GM18907 (cell line): ENCODE measurements around the gene ITLN2.
"Not testable (repeated sequence)": the region's sequence is repeated elsewhere in the genome, so short reads cannot be mapped to it uniquely, and the experiment has no call there.

Experiments
- ATAC-seq: cut with Tn5 transposase; IDR thresholded peaks from one replicate; pipeline ENCODE4 v1.9.1; 2021; ENCODE audit warnings: mild to moderate bottlenecking, moderate library complexity; ENCODE audit not compliant: unreplicated experiment

ITLN2 gene

DNA sequence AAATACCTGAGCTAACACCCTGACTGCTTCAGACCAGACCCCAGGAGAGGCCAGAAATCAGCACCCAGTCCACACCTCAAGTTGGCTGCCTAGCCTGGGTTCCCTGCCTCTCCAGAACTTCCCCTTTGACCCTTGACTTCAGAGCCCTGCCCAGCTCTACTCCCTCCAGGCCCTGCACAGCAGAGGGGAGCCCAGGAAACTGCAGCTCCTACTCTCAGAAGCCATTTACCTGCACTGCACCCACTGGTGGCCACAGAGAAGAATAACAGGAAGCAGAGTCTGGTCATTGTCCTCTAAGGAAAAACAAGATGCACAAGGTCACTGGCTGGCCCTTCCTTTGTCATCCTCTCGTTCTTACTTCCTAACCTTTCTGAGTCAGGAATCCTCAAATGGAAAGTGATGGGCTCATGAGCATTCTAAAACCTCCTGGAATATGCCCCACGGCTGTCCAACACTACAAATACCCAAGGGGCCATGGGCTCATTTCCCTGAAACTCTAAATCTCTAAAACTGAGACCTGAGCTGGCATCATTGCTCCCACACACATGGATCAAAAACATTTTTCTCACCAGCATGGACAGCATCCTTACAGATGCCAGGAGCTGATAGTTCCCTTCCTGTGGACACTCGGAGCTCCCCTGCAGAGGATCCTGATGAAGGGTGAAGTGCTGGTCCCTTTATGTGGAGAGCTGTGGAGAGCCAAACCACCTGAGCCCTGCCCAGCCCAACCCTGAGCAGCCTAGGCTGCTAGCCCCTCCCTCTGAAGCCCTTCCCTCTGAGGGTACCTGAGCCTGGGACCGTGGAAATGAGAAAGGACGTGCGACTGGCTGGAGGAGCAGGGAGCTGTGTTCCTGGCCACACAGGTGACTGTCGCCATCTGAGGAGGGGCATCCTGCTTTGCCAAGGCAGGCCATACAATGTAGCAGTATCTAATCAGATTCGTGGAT lies at the start of gene ITLN2:
ITLN2 (minus strand) TSS at position 652 of the 947 bp plus-strand sequence; CDS start at position 584, 68 bp downstream.
- ATAC-seq = peak; percentile 73

DNA sequence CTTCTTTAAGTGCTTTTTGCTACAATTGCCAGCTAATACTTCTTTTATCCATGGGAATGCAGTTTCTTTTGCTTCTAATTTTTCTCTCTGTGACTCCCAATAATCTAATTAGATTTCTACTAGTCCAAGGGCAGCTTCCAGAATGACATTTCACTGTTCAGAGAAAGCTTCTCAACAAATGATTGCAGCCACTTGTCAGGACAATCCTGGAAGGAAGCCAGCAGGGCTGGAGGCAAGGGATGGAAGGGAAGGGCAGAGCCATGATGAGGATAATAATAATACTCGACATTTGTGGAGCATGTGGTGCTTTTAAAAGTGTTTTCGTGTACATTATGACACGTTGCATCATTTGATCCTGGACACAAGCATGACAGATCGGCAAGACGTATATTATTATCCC lies 46.9 kb upstream of the ITLN2 start:
- ATAC-seq = no peak

DNA sequence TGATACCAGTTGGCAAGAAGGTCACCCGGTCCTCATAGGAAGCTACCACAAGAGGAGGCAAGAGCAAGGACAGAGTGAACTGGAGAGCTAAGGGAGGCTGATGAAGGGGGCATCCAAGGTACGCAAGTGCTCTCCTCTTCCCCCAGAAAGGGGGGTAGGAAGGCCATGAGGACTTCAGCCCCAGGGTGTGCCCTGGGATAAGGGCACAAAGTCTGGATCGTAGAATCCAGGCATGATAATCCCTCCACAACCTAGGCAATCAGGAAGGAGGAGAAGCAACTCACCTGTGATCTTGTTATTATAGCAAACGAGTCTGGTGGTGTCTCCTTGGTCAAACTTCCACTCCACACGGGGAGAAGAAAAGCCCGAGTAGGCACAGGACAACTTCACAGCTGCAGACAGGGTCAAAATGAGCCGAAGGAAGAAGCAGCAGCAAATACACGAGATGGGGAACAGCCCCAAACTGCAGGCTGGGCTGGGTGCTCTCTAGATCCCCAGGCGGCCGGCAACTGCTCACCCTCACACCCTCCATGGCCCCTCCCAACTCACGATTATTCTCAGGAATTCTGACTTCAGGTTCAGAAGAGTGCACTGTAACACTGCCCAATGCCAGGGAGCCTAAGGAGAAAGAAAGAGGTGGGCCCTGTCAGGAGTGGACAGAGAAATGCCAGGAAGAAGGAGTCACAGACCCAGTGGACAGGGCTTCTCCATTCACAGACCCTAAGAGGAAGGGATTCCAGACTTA lies 46.3 kb upstream of the ITLN2 start:
- ATAC-seq = no peak

- ATAC-seq = no peak
These were observed 44.8 kb upstream of the ITLN2 start for GRCh38 chr1:160999376-160999775.

- no peak for ATAC-seq
These were observed 42.9 kb upstream of the ITLN2 start for GRCh38 chr1:160997323-160998038.

DNA sequence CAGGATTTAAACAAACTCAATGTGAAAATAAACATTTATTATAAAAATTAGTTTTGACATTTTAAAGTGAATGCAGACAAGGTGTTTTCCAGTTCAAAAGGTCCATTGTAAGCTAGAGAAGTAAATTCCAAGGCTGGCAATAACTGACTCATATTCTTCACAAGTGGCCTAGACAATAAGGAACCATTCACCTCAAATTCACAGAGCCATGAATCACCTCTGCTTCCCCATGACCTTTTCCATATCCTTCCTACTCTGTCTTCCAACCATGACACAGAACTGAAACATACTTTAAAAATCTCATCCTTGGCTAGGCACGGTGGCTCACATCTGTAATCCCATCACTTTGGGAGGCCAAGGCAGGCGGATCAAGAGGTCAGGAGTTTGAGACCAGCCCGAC lies 41.6 kb upstream of the ITLN2 start:
- ATAC-seq = no peak

DNA sequence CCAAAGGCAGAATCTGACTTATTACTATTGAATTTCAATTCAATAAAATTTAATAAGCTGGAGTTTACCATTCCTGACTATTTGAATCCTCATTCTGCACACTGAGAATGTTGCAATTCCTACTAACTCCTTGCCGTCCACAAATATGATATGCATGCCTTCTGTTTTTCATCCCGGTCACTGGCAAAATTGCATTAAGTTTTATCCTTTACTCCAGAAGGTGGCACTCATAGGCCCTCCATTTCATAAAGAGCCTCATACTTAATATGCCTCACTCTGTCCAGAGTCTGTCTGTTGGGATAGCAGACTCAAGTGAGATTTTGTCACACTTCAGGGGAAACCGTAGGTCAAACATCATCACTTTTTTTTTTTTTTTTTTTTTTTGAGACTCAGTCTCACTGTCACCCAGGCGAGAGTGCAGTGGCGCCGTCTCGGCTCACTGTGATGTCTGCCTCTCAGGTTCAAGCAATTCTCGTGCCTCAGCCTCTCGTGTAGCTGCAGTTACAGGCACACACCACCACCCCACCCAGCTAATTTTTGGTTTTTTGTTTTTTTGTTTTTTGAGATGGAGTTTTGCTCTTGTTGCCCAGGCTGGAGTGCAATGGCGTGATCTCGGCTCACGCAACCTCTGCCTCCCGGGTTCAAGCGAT lies 39.1 kb upstream of the ITLN2 start:
- ATAC-seq = no peak

DNA sequence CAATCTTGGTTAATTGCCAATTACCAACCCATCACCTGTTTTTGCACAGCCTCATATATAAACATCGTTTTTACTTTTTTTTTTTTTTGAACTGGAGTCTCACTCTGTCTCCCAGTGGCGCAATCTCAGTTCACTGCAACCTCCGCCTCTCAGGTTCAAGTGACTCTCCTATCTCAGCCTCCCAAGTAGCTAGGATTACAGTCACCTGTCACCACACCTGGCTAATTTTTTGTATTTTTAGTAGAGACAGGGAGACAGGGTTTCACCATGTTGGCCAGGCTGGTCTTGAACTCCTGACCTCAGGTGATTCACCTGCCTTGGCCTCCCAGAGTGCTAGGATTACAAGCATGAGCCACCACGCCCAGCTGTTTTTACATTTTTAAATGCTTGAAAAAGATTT lies 37.4 kb upstream of the ITLN2 start:
- ATAC-seq = not testable (repeated sequence)

DNA sequence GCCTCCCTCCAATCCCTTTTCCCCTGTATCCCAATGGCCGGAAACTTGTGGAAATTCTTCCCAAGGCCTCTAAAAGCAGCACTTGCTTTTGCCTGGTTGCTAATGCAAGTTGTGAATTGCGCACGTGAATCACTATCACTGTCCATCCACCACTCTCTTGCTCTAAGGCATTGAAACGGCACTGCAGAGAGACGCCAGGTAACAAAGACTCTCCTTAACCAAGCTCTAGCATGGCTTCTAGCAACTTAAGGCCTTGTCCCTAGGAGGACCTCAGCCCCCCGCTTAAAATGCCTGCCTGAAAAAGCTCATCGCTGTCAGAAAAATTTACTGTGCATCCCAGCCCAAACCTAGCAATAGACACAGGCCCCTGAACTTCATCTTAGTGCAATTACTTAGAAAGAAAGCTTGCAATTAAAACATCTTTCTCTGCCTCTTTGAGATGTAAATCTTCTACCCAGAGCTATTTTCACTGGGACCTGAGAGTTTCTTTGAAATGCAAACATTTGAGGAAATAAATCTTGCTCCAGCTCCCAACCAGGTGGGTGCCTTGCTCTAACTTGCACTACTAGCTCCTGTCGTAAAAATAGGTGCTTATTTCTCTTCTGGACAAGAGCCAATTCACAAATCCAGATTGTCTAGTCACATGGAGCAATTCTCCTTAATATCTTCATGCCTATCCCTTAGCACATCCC lies 32.9 kb upstream of the ITLN2 start:
- no peak for ATAC-seq

DNA sequence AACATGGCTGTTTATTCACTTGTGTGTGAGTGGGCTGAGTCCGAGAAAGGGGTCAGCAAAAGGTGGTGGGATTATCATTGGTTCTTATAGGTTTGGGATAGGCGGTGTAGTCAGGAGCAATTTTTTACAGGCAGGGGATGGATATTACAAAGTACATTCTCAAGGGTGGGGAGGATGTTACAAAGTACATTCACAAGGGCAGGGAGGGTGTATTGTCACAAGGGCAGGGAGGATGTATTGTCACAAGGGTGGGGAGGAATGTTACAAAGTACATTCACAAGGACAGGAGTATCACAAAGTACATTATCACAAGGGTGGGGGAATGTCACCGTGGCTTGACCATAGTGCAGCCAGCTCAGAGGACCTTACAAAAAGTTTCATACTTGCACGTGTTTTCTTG lies 31.1 kb upstream of the ITLN2 start:
- no peak for ATAC-seq

GRCh38 chr1:160981584-160982411 lies 27.2 kb upstream of the ITLN2 start:
- ATAC-seq = no peak

DNA sequence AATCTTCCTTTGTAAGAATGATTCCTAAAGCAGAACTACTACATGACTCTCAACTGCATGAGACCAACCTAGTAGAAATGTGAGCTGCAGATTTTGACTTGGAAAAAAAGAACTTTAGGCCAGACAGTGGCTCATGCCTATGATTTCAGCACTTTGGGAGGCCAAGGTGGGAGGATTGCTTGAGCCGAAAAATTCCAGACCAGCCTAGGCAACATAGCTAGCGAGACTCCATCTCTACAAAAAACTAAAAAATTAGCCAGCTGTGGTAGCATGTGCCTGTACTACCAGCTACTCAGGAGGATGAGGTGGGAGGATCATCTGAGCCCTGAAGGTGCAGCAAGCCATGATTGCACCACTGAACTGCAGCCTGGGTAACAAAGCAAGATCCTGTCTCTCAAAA lies 24.7 kb upstream of the ITLN2 start:
- ATAC-seq = no peak

- no peak for ATAC-seq
These were observed 23.9 kb upstream of the ITLN2 start for GRCh38 chr1:160978510-160978927.

DNA sequence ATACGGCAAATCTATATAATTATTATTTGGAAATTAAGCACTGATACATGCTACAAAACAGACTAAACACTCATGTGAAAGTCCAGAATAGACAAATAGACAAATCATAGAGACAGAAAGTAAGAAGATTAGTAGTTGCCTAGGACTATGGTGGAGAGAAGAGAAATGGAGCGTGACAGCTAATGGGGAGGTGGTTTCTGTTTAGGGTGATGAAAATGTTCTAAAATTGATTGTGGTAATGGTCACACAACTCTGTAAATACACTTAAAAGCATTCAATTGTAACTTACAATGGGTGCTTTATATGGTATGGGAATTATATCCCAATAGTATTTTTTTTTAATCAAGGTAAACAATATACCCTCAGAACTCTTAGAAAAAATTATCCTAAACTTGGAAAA lies 20.4 kb upstream of the ITLN2 start:
- ATAC-seq = peak; percentile 48

DNA sequence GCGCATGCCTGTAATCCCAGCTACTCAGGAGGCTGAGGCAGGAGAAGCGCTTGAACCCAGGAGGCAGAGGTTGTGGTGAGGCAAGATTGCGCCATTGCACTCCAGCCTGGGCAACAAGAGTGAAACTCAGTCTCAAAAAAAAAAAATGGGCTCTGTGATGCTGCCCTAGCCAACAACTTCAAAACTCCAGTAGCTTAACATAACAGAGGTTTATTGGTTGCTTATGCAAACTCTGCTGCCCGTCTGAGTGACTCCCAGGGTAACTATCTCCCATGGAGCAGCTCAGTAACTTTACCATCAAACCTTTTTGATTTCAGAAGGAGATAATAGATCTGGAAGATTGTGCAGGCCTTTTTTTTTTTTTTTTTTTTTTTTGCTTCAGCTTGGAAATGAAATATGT lies 18.9 kb upstream of the ITLN2 start:
- no peak for ATAC-seq

DNA sequence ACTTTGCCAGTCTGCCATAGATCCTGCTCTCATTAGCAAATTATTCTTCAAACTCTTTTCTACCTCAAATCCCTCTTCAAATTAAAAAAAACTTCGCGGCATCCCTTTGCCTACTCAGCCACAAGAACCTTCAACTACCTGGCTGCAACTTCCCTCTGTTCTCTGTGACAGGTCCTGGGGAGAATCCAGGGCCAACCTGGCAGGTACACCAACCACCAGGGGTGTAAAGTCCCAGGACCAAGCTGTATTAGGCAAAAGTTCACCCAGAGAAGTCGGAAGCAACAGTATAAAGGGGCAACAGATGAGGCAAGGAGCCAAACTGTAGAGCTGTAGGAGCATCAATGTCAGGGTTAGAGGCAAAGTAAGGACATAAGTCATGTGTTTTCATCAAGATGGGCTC lies 18.3 kb upstream of the ITLN2 start:
- no peak for ATAC-seq

DNA sequence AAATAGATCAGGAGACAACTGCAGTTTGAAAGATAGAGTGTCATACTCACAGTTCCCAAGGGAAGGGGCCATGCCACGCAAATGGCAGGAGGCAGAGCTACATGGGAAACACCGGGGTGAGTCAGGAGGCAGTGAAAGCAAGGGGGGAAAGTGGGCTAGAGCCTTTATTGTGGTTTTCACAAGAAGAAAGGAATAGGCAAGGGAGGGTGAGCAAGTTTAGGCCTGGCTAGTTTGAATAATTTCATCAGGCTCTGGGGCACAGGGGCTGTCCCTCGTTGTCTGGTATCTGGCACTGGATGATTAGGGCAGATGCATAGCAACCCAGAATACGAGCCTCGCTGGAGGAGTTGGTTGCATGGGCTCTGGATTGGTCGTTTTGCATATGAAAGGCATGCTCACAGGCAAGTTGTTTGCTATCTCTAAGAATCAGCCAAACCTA lies 17.0 kb upstream of the ITLN2 start:
- ATAC-seq = no peak

DNA sequence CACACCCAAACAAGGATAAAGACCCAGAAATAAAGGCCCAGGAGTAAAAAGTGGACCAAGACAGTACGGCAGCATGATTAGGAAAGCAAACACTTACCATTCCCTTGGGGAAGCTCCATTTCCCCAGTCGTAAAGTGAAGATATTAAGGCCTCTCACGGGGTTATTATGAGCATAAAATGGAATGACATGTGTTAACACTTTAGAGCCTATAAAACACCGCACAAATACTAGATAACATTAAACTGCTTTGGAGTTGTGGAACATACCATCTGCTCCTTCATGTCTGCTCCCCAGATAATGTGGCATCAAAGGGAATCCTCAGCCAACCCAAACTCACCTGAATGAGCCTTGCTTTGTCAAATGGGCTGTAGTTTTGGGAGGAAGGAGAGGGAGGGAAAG lies 8.9 kb upstream of the ITLN2 start:
- no peak for ATAC-seq

- no peak for ATAC-seq
These were observed 6.8 kb upstream of the ITLN2 start for GRCh38 chr1:160961419-160961818.
